Activated naive CD4-positive, alpha-beta T cell treated with Interleukin-2 at 50 U/mL for 16 hours (primary cell): ENCODE measurements around the gene KRT36.
A peak's percentile ranks its signal among the peaks of the same experiment; 100 is the strongest.

Experiments used
- DNase-seq: peaks from one replicate; pipeline ENCODE4 v3.0.0-alpha.2; 2020

Gene KRT36

DNA sequence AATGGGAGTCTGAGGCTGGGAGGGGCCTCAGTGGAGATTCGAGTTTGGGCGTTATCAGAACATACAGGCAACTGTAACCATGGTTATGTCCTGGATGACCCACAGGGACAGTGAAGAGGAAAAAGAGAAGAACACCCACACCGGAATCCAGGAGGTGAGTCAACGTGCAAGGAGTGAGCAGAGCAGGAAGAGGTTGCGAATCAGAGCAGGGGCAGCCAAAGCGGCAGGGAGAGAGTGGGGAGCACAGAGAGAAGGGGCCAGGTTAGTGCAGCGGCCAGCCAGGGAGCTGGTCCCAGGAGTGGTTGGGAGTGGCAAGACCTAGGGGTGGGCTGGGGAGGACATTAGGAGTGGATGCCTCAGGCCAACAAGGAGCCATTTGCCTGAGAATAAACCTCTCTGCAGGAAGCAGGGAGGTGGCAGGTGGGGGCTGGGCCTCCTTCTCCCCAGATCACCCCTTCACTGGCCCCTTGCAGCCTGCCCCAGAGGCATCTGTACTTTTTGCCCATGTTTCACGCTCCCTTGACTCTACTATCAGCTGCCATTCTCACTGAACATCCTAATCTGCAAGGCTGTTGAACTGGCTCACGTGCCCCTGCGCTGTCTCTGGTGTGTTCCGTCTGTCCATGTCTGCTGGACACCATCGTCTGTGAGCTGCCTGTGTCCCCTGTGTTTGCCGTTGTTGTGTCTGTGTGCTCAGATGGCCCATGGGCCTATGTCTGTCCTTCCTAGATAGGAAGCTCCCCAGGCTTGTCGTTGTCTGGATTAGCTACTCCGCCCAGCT is 10.6 kb upstream of the KRT36 start:
- DNase-seq, result no peak

DNA sequence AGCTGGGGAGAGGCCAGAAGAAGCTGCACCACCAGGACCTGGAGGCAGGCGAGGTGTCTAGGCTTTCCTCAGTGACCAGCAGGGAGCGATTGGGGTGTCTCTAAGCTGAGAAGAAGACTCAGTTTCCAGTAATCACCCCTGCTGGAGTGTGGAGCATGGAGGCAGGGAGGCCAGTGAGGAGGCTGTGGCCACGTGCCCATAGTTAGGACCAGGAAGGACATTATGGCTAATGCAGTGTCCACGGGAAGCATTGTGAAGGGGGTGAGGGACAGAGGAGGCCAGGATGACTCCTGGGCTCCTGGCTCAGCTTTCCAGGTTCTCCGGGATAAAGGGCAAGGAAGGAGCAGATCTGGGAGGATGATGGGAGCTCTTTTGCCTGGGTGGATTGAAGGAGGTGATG is 10.0 kb upstream of the KRT36 start:
- no peak for DNase-seq

DNA sequence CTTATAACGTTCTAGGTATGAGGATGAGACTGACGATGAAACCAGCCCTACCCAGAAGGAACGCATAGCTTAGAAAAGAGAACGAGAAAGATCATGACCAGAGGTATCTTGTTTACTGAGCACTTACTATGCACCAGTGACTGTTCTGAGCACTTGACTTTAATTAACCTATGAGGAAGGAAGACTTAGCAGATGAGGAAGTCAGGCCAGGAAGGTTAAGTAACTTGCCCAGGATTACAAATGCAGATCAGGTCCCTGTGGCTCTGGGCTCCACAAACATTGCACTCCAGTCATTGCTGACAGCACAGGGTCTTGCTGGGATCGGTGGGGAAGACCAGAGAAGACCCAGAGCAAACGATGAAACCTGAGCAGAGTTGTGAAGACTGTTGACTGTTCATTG is 8.6 kb upstream of the KRT36 start:
- no peak for DNase-seq

DNA sequence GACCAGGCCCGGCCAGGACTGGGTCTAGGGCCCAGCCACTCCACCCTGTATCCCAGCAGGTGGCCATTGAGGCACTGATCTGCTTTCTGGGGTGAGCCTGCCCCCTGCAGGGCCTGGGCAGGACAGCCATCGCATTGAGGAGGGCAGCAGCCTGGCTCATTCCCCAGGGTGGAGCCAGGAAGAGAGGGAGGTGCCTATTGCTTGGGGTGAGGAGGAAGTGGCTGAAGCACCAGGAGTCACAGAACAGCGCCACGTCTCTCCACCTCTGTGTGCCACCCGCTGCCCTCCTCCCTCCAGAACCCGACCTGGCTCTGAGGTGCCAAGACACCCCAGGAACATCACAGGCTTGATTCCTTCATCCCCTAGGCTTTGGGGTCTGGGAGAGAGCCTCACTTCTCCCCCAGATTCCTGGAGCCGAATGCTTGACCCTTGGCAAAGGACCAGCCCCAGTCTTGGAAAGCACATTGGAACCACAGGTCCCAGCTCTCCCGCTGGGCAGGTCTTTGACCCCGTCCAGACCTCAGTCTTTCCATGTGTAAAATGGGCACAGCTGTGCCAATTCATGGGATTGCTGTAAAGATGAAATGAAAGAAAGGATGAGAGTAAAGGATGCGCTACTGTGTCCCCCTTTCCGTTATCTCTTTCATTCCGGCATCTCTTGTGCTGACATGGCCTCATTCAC is 7.2 kb upstream of the KRT36 start:
- DNase-seq, result peak; percentile 64

DNA sequence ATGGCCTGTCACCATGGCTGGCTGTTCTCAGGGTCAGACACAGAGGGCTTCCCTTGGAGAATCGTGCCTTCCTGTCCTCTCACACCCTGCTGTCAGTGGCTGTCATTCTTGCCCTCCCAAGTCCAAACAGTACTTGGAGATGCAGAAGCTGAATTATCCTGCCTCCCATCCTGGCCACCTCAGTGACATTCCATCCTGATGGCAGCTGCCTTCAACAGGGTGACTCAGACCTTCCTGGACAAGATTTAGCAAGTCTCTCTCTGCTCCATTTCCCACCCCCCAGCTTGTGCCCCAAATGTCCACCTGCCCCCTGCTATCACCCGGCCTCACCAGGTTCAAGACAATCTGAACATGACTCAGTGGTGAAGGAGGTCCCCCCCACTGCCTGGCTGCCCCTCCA is 4.8 kb upstream of the KRT36 start:
- DNase-seq, result no peak

DNA sequence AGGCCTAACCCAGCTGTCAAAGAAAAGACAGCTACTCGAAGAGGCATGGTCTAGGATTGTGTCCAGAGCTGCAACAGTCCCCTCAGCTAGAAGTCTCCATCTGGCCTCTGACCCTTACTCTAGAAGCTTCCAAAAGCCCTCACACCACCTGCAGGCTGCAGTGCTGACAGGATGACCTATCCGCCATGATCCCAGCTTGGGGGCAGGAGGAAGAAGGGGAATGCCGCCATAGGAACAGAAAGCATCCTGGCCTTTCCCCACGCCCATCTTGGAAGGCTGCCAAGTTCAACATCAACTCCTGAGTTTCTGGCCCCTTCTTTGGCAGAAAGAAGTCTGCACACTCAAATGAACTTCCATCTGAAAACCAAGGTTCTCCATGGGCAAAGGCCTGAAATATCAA is 3.1 kb upstream of the KRT36 start:
- no peak for DNase-seq

DNA sequence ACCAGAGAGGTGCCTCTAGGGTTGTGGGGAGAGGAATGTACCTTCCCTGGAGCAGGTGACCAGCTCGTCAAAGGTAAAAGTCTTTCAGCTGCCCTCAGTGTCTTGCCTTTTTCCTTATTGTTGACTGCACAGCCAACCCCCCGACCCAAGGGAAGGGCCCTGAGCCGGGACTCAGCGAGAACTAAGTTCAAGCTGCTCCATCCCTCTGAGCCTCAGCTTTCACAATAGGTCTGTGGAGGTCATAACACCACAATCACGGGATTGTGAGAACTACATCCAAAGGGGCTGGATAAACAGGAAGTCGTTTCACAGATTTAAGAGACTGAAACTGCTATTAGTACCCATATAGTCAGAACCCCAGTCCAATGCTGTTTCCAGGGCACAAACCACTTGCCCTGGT is 2.6 kb upstream of the KRT36 start:
- no peak for DNase-seq

DNA sequence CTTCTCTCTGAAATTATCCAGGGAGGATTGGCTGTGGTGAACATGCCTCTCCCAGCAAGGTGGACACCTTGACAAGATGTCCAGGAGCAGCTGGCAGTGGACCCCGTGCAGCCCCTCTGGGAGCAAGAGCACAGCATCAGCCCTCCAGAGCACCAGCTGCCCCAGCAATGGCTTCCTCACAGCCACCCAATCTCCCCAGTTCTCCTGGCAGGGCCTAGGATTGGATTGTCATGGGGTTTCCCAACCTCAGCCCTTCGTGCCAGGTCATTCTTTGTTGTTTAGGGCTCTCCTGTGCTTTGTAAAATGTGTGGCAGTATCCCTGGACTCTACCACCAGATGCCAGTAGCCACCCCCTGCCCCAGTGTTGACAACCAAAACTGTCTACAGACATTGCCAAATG is 1.8 kb upstream of the KRT36 start:
- DNase-seq, result no peak

DNA sequence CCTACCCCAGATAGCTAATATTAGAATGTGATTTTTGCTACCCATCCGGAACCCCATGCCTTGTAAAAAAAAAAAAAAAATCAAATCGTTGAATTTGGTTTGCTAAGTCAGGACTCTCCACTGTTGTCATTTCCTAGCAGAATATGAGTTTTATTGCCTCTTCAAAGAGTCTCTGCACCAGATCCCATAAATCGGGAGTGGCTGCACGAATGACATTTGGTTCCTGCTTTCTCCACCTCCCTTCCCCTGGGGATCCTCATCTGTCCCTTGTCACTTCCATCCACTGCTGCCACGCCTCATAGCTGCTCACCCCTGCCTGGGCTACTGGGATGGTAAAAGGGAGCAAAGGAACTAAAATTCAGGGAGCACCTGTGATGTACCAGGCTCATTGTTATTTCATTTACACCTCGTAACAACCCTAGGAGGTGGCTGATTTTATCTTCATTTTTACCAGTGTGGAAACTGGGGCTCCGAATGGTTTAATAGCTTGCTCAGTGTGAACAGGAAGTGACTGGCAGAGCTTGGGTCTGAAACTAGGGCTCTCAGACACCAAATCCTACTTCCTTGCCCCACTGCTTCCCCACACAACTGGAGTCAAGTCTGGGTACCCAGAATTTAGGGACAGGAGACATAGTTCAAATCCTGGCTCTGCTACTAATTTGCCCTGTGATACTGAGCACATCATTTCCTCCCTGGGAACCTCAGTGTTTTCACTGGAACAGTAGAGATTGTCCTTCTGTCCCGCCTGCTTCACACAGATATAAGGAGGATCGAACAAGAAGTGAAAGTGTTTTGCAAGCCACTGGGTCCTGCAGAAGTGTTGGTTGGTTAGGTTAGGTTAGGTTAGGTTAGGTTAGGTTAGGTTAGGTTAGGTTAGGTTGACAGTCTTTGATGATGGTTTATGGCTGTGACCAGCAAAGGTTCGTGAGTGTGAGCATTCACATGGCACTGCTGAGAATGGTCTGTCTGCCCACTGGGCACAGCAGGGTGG is 585 bp upstream of the KRT36 start:
- DNase-seq, result no peak

DNA sequence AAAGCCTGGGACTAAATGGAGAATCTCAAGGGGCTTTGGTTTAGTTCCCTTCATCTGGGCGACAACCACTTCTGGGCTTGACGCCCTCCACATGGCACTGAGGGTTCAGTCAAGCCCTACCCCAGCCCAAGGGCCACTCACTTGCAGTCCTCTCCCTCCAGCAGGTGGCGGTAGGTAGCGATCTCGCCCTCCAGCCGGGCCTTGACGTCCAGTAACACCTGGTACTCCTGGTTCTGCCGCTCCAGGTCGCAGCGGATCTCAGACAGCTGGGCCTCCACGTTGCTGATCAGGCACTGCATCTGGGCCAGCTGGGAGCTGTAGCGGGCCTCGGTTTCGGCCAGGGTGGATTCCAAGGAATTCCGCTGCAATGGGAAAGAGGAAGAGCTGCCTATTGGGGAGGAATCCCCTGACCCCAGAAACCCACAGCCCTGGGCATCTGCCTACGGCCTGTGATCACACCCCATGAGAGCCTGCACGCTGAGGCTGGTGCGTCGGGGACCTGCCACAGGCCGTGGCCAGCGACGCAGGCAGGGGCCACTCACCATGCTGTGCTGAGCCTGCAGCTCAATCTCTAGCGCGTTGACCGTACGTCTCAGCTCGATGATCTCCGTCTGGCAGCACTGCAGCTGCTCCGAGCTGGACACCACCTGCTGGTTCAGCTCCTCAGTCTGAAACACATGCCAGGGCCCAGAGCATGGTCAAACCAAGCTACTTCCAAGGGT is 2.7 kb downstream of the KRT36 start:
- peak; percentile 31 for DNase-seq

DNA sequence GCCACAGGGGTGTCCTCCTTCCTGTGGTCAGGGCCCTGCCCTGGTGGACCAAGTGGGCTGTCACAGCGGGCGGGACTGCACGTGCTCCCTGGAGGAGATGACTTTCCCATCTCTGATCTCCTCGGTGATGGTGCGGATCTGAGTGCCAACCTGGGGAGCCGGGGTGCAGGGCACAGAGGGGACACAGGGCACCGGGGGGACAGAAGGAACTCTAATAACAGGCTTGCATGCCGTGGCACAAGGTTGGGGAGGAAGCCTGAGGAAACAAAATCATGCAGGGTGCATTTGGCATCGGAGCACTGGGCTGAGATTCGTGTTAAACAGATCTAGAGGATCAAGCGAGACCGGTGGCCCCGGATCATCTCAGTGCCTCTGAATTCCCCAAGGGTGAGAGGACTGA is 3.4 kb downstream of the KRT36 start:
- no peak for DNase-seq

DNA sequence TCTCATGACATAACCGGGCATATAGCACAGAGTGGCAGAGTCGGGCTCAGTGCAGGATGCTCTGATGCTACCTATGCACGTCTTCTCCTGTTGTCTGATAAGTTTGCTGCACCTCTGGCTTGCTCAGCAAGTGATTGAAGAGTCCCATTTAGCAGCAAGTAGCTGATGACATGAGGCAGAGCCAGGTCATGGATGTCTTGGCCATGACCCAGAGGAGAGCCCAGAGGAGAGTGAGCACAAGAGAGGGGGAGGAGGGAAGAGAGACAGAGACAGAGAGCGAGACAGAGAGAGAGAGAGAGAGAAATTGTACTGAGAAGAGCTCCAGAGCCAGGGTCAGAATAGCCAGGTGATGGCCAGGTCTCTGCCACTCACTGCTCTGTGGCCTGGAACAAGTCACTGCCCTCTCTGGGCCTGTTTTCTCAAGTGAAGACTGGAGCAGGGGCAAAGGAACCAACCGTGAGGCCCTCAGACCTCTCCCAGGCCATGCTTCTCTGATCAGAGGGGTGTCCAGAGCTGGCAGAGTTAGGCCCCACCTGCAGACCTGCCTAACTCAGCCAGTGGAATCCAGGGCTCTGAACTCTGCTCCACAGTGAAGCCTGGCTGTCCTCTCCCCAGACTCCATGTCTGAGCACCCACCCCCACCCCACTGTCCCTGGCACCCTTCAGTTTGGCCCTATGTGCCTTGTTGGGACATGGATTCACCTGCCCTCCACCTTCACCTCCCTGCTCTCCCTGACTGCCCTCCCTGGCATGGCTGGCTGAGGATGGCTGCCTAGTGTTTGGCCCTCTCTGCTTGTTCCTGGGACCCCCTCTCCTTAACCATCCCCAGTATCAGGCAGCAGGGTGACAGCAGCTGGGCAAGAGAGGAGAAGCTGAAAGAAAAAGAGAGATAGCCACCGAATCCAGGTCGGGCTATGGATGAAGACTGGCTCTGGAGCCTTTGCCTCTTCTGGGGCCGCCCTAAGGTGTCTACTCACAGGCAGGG is 4.5 kb downstream of the KRT36 start:
- DNase-seq, result no peak

DNA sequence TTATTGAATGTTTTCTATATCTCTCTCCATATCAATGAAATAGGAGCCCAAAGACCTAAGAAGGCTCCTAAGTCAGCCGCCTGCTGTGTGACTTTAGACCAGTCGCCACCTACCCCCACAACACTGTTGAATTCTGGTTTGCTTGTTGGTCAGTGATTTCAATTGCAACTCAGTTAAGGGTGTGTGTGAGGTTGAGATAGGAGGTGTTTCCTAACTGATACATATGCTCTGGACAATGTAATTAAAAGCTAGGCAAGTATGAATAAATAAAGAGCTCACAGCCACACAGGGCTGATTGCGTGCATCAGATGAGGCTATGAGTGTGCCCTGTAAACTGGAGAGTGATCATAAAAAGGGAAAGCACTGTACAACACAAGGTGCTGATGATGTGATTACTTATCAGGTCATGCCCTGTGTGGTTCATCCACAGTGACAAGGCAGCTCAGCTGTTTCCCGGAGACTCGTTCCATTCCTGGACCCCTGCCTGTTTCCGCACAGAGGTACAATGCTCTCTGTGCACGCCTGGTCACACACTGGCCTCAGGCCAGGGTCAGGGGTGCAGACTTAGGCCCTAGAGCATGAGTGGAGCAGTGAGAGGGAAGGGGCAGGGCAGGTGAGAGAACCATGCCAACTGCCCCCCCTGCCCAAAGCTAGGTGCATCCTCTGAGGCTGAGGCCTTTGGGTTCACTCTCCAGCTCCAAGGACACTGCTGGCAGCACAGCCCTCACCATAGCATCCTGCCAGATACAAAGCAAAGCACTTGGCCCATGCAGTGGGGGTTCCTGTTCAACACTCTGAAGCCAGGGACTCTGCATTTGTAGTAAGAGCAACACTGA is 5.5 kb downstream of the KRT36 start:
- no peak for DNase-seq

DNA sequence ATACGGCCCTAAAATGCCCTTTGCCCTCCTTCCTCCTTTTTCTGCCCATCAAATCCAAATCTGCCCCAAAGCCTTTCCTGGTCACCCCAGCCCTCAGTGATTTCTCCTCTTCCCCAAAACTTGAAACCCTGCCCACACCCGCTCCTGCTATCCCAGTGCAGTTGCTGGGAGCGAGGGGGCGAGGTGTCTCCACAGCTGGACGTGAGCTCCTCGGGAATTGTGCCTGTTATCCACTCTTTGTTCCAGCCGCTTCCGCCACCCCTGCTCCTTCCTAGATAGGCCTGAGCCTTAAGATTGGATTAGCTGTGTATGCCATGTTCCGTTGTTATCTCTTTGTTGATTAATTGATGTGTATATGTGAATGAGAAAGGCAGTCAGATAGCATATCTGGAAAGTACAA is 6.2 kb downstream of the KRT36 start:
- no peak for DNase-seq

DNA sequence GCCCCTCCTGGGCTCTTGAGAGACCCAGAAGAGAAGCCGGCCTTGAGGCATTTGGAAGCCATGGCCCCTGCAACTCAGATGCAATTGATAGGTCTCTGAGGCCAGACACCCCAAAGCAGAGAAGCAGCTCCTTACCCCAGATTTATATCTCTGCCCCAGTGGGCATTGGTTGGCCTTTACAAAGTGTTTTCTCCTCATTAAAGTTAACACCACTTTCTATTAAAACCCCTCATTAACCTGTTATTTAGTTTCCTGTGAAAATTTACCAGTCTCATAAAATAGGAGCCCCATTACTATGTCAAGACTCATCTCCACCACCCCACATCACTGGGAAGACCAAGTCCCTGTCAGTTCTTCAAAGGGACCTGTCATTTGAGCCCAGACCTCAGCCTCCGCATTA is 8.7 kb downstream of the KRT36 start, which contains the start of gene KRT35:
KRT35 (minus strand) TSS at position 116 of the 400 bp plus-strand sequence; CDS start at position 62, 54 bp downstream.
- no peak for DNase-seq

DNA sequence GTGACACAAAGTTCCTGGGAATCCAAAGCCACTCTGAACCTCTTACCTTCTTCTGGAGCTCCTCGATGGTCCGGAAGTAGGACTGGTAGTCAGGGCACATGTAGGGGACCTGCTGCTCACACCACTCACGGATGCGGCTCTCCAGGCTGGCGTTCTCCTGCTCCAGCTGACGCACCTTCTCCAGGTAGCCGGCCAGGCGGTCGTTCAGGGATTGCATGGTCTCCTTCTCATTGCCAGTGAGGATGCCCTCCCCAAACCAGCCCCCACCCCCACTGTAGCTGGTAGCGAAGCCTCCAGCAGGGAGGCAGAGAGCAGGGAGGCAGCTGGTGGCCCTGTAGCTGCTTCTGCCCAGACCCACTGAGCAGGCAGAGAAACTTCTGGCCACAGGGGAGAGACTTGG is 9.1 kb downstream of the KRT36 start:
- DNase-seq, result no peak

DNA sequence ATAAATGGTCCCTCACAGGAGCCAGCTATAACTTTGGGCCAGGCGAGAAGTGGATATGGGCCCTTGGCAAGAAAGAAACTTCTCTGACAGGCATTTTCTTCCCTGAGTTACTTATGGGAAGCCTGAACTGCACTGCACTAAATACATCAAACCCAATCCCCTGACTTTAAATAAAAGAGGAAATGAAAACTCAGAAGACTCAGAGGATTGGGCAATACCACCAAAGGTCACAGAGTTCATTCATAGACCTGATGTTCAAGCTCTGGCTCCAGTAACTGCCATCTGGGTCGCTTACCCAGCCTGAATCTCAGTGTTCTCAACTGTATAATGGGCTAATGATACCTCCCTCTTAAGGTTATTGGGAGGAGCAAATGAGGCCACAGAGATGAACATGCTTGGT is 9.6 kb downstream of the KRT36 start:
- no peak for DNase-seq

DNA sequence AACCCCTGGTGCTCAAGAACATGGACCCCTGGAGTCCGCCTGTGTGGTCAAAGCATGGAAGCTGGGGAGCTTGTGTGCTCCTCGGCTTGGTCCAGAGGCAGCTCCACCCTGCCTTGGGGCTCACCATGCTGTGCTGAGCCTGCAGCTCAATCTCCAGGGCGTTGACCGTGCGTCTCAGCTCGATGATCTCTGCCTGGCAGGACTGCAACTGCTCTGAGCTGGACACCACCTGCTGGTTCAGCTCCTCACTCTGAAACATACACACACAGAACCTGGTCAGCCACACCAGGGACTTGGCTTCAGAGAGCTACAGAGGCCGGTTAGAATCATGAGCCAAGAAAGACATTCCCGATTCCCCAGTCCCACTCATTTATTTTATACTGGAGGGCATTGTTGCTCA is 11.5 kb downstream of the KRT36 start:
- DNase-seq, result no peak

DNA sequence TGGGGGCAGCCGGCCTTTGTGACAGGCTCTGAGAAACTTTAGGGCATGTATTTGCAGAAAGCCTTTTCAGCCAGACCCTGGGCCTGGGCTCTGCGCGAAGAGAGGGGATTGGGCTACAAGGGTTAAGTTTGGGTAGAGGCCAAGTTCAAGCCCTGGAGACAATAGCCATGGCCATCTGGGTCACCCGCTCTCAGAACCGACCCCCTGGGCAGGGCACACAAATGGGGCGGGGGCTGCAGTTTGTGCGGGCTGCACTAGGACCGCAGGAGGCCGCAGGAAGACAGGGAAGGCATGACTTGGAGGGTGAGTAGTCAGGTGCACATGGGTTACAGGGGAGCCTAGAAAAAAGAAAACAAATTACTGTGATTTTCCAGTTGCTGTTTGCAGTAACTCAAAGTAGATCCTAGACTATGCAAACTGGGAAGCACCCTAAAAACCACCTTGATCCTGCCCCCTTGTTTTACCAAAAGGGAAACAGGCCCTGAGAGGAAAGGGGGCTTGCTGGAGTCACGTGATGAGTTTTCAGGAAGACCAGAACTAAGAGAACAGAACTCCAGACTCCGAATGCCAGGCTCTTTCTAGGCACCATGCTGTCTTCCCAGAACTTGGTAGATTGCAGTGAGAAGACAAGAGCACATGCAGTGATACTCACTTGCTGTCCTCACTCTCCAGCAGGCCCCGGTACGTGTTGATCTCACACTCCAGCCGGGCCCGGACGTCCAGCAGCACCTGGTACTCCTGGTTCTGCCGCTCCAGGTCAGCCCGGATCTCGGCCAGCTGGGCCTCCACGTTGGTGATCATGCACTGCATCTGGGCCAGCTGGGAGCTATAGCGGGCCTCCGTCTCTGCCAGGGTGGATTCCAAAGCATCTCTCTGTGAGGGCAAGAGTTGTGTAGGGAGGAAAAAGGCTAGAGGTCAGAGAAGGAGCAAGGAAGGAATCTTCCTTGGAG is 12.6 kb downstream of the KRT36 start:
- no peak for DNase-seq
